Caco-2 (cell line): ENCODE results near the gene ZNF385C. TPM values are rescaled to one million over a fixed set of nuclear protein-coding genes. Genes with fewer than 3 reads are reported as not detected.

Experiments used
- BruUV-seq: library from RNA; stranded (reverse); fragments of 400-500 nt; replicated peaks from 2 replicates; lab custom pipeline; 2021; lab: Mats Ljungman, UMichigan
- CTCF ChIA-PET: fragments of 300-600 bp; sonication (Branson Sonifier 250); formaldehyde crosslinking; loops from one replicate; lab custom pipeline; 2022; ENCODE audit warnings: antibody characterized with exemption; lab: Charles Lee
- POLR2A ChIA-PET: fragments of 300-600 bp; sonication (Branson Sonifier 250); formaldehyde crosslinking; loops from one replicate; lab custom pipeline; 2022; ENCODE audit warnings: antibody characterized with exemption; lab: Charles Lee
- DNase-seq, 2 experiments: peaks; one replicate each; pipeline versions ENCODE4 v3.0.0 to v3.0.0-alpha.2; 2020 to 2022
- H3K27me3 ChIP-seq: replicated peaks from 2 replicates; pipeline ENCODE4 v1.6.0; 2011; ENCODE audit warnings: low read length; ENCODE audit not compliant: control insufficient read depth, insufficient read depth
- H3K36me3 ChIP-seq: 2 replicates; pipeline ENCODE4 v1.5.1; 2011; ENCODE audit warnings: low read length; ENCODE audit not compliant: control insufficient read depth, insufficient read depth
- H3K4me1 ChIP-seq: fragments of 250-450 bp; sonication (Bioruptor Pico); 2 replicates; pipeline ENCODE4 v1.5.1; 2020; ENCODE audit warnings: mild to moderate bottlenecking
- H3K4me3 ChIP-seq: 2 replicates; pipeline ENCODE4 v1.5.1; 2011; ENCODE audit warnings: low read depth, mild to moderate bottlenecking, control low read depth, low read length
- H3K9me3 ChIP-seq: fragments of 250-450 bp; sonication (Bioruptor Pico); 2 replicates; pipeline ENCODE4 v1.5.1; 2020; ENCODE audit warnings: mild to moderate bottlenecking, moderate library complexity
- H3K27ac Mint-ChIP-seq: one replicate; pipeline ENCODE4 v1.8.0; 2022; ENCODE audit warnings: mixed read lengths; ENCODE audit not compliant: unreplicated experiment
- H3K27me3 Mint-ChIP-seq: one replicate; pipeline ENCODE4 v1.8.0; 2022; ENCODE audit warnings: mixed read lengths; ENCODE audit not compliant: insufficient read depth, unreplicated experiment
- H3K36me3 Mint-ChIP-seq: one replicate; pipeline ENCODE4 v1.8.0; 2022; ENCODE audit warnings: mild to moderate bottlenecking, mixed read lengths; ENCODE audit not compliant: insufficient read depth, unreplicated experiment
- H3K4me1 Mint-ChIP-seq: one replicate; pipeline ENCODE4 v1.8.0; 2022; ENCODE audit warnings: low read depth, mixed read lengths; ENCODE audit not compliant: unreplicated experiment
- H3K4me3 Mint-ChIP-seq: one replicate; pipeline ENCODE4 v1.8.0; 2022; ENCODE audit warnings: mild to moderate bottlenecking, moderate library complexity, mixed read lengths; ENCODE audit not compliant: unreplicated experiment
- H3K9me3 Mint-ChIP-seq: one replicate; pipeline ENCODE4 v1.8.0; 2022; ENCODE audit warnings: mixed read lengths; ENCODE audit not compliant: unreplicated experiment
- intact Hi-C: fragments of 100-400 bp; cut with micrococcal nuclease; formaldehyde crosslinking; loops from one replicate; pipeline ENCODE4 v1.10.0; 2022; ENCODE audit not compliant: unreplicated experiment
- total RNA-seq: library from RNA; stranded (reverse); gene quantifications from 2 replicates; pipeline ENCODE4 v1.2.3, GENCODE V29; 2022
- TF ChIP-seq, protein P1 (sequence below), 2 experiments: fragments of 200-600 bp in 1 of 2; IDR thresholded peaks; 1 replicate in 1 of 2; 2 replicates in 1 of 2; pipeline versions ENCODE4 v1.5.1 to v1.8.0; 2011 to 2022; ENCODE audit warnings: antibody characterized with exemption in 1 of 2, control low read depth in 1 of 2, inconsistent platforms in 1 of 2, low read depth in 1 of 2, low read length in 1 of 2, mild to moderate bottlenecking in 1 of 2, moderate library complexity in 1 of 2; ENCODE audit not compliant: insufficient read depth in 1 of 2, severe bottlenecking in 1 of 2, unreplicated experiment in 1 of 2

ZNF385C gene
- total RNA-seq, 1 experiment from 2014 or later = 1.5 TPM

DNA sequence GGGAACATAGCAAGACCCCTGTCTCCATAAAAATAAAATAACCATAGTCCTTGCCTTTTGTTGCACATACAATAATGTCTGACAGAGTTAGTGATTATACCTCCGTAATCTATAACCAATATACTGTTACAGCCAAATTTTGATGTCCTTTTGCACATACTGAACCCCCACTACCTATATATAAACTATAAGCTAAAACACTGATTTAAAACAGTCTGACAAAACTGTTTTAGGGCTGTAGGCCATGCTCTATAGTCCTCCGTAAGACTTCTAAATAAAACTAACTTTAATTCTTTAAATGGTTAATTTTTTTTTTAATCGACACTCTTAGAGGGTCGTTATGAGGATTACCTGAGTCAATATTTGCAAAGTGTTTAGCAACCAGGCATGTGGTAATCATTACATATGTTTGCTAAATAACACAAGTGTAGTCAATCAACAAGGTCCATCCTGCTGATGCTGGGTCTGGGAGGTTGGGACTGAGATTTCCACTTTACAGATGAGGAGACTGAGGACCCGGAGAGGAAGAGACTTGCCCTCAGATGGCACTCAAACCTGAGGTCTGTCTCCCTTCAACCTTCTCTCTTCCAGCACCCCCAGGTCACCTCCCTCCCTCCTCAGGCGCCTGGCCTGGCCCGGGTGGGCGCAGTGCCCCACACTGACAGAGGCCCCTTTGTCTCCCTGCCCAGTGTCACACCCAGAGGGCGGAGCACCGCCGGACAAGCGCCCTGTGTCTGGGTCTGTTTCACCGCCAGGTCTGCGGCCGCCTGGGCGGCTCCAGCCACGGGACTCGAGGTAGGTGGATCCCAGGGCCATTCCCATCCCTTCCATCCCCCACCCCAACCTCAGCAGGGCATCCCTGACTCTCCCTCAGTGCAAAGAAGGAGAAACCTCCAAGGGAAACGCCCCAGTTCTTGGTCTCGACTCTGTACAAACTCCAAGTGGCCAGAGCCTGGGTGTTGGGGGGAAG, 10.3 kb downstream of the ZNF385C start:
- no peaks in the 10 kb centered on the region for H3K36me3 ChIP-seq
- no TSS peak for BruUV-seq
- H3K4me3 ChIP-seq = no peak overlapping the region
- CTCF ChIA-PET = interaction anchor here (1.0 to 1.3 kb wide), 2 partner anchors 13 to 33 kb away, joined by 3 read pairs; partner anchors contain the start of gene KAT2A
- Mint-ChIP-seq H3K9me3 (no peaks in the 10 kb centered on the region), H3K27me3 (no peaks in the 10 kb centered on the region), H3K36me3 (no peaks in the 10 kb centered on the region), H3K4me1 (peaks cover 7% of the 10 kb centered on the region), H3K27ac (no peak overlapping the region), H3K4me3 (no peak overlapping the region)
- H3K27me3 ChIP-seq = no peaks in the 10 kb centered on the region
- H3K4me1 ChIP-seq = peaks cover 10% of the 10 kb centered on the region
- TF ChIP-seq, protein P1, sequence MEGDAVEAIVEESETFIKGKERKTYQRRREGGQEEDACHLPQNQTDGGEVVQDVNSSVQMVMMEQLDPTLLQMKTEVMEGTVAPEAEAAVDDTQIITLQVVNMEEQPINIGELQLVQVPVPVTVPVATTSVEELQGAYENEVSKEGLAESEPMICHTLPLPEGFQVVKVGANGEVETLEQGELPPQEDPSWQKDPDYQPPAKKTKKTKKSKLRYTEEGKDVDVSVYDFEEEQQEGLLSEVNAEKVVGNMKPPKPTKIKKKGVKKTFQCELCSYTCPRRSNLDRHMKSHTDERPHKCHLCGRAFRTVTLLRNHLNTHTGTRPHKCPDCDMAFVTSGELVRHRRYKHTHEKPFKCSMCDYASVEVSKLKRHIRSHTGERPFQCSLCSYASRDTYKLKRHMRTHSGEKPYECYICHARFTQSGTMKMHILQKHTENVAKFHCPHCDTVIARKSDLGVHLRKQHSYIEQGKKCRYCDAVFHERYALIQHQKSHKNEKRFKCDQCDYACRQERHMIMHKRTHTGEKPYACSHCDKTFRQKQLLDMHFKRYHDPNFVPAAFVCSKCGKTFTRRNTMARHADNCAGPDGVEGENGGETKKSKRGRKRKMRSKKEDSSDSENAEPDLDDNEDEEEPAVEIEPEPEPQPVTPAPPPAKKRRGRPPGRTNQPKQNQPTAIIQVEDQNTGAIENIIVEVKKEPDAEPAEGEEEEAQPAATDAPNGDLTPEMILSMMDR (IDR thresholded peaks at IDR 0.05; ENCODE audit: insufficient read depth in 1 of 2, low read depth in 1 of 2, low read length in 1 of 2, severe bottlenecking in 1 of 2, unreplicated experiment in 1 of 2) = no peak
- H3K9me3 ChIP-seq = no peaks in the 10 kb centered on the region
- intact Hi-C loops = no loop called here
- POLR2A ChIA-PET = no interaction called here
- DNase-seq = no peak

DNA sequence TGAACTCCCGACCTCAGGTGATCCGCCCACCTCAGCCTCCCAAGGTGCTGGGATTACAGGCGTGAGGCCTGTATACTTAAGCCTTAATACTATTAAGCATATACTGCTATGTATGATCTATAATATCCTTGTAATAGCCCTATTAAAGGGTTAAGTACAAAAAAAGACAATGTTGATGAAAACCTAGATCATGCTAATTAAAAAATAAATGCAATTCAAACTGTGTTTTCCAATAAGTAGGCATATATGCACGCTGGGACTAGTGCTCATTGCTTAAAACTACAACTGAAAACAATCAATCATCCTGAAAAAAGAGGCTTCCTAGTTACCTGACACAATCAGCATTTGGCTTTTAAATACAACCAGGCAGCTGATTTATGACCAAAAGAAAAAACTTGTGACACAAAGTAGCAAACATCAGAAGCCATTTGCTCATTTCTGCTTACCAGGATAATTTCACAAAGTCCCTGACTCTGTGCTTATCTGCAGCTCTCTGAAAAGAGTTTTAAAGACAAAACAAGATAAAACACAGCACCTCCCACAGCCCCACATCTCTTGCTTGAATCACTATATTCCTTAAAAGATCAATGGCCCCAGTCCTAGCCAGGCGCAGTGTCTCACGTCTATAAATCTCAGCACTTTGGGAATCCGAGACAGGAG, 11.1 kb downstream of the ZNF385C start:
- Mint-ChIP-seq H3K27ac (no peak overlapping the region), H3K4me1 (peaks cover 7% of the 10 kb centered on the region), H3K27me3 (no peaks in the 10 kb centered on the region), H3K36me3 (no peaks in the 10 kb centered on the region), H3K4me3 (no peak overlapping the region), H3K9me3 (no peaks in the 10 kb centered on the region)
- peak in 1 of 2 experiments; percentile 37 for DNase-seq
- Histone ChIP-seq H3K4me1 (peaks cover 10% of the 10 kb centered on the region), H3K36me3 (no peaks in the 10 kb centered on the region), H3K9me3 (no peaks in the 10 kb centered on the region), H3K27me3 (no peaks in the 10 kb centered on the region), H3K4me3 (no peak overlapping the region)
- intact Hi-C loops = no loop called here
- no TSS peak for BruUV-seq
- POLR2A ChIA-PET = no interaction called here
- CTCF ChIA-PET = interaction anchor here (0.6 to 1.3 kb wide), 3 partner anchors 14 to 267 kb away, joined by 3 to 4 read pairs (median 3); no protein-coding TSS in a partner anchor
- TF ChIP-seq, protein P1 (IDR thresholded peaks at IDR 0.05; ENCODE audit: insufficient read depth in 1 of 2, low read depth in 1 of 2, low read length in 1 of 2, severe bottlenecking in 1 of 2, unreplicated experiment in 1 of 2) = no peak

DNA sequence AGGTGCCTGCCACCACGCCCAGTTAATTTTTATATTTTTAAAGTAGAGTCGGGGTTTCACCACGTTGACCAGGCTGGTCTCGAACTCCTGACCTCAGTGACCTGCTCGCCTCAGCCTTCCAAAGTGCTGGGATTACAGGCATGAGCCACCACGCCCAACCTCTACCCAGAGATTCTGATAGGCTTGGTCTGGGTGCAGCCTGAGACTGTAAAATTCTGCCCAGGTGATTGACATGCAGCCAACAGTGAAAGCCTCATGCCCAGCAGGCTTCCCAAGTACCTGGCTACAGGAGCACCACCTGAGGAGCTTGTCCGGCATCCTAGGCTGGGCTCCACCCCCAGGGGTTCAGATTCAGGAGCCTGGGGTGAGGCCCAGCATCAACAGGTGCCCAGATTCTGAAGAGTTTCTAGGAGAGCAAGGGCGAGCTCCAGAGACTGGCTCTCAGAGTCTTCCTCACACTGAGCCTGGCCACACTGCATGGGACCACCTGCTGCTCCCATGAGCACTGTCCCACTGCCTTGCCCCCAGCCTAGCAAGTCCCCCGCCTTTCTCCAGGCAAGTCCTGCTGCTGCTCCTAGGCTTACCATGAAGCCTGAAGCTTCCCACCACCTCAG, 16.6 kb downstream of the ZNF385C start:
- no peaks in the 10 kb centered on the region for H3K27me3 ChIP-seq
- no peaks in the 10 kb centered on the region for H3K9me3 ChIP-seq
- DNase-seq = no peak
- no TSS peak for BruUV-seq
- POLR2A ChIA-PET = no interaction called here
- Mint-ChIP-seq H3K27ac (no peak overlapping the region), H3K9me3 (no peaks in the 10 kb centered on the region), H3K4me1 (no peaks in the 10 kb centered on the region), H3K4me3 (no peak overlapping the region), H3K27me3 (no peaks in the 10 kb centered on the region), H3K36me3 (no peaks in the 10 kb centered on the region)
- no peak overlapping the region for H3K4me3 ChIP-seq
- TF ChIP-seq, protein P1 (IDR thresholded peaks at IDR 0.05; ENCODE audit: insufficient read depth in 1 of 2, low read depth in 1 of 2, low read length in 1 of 2, severe bottlenecking in 1 of 2, unreplicated experiment in 1 of 2) = no peak
- H3K4me1 ChIP-seq = no peaks in the 10 kb centered on the region
- CTCF ChIA-PET = interaction anchor here (0.5 kb wide), 1 partner anchor 40 kb away, joined by 5 read pairs; no protein-coding TSS in a partner anchor
- H3K36me3 ChIP-seq = no peaks in the 10 kb centered on the region
- intact Hi-C loops = no loop called here
